HG03439 (cell line): Measurements from ENCODE around the gene MCM8.
A peak's percentile ranks its signal among the peaks of the same experiment; 100 is the strongest.

Experiments used
- ATAC-seq: cut with Tn5 transposase; IDR thresholded peaks from one replicate; pipeline ENCODE4 v1.9.1; 2021; ENCODE audit warnings: mild to moderate bottlenecking, moderate library complexity; ENCODE audit not compliant: unreplicated experiment

The MCM8 gene

DNA sequence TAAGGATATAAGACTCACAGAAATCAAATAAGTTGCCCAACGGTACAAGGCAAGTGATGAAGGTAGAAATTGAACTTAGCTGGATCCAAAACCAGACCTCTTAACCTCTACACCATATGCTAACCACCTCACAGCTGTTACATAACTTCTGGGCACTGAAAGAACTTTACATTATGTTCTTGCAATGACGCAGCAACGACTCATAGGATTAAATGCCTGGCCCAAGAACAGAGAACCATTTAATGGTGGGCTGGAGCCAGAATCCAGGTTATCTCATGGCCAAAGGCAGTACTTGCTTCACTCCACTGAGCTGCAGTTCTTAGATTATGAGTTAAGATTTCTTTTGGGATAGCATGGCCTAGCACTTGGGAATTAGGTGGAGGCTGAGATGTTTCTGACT, 4.5 kb upstream of the MCM8 start:
- no peak for ATAC-seq

- no peak for ATAC-seq
These were observed 3.2 kb upstream of the MCM8 start for GRCh38 chr20:5947276-5947675.

- ATAC-seq, result no peak
These were observed 545 bp upstream of the MCM8 start for GRCh38 chr20:5949943-5950270.

GRCh38 chr20:5967469-5967868, 17.0 kb downstream of the MCM8 start:
- no peak for ATAC-seq

DNA sequence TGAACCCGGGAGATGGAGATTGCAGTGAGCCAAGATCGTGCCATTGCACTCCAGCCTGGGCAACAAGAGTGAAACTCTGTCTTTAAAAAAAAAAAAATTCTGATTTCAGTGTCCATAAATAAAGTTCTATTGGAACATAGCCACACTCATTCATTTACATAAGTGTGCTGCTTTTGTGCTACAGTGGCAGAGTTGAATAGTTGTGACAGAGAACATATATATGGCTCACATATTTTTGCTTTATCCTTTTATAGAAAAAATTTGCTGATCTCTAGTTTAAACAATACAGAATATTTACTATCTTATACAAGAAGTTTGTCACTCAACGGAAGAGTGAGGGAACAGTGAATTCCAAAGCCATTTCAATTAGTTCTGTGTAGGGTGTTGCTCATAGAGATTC, 18.0 kb downstream of the MCM8 start:
- ATAC-seq, result no peak

DNA sequence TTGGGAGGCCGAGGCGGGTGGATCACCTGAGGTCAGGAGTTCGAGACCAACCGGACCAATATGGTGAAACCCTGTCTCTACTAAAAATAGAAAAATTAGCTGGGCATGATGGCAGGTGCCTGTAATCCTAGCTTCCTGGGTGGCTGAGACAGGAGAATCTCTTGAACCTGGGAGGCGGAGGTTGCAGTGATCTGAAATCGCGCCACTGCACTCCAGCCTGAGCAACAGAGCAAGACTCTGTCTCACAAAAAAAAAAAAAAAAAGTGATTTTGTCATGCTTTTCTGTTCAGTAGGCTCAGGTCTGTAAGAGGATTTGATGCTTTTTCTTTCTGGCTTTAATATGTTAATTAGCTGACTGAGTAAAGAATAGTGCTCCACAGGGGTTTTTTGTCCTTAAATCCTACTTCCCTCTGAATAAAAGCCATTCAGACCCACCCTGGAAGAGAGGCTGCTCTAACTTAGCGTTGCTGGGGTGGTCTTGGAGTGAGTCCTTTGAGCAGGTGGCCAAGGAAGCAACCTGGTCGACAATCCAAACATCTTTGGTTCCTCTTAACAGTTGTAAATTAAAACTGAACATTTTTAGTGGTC, 19.0 kb downstream of the MCM8 start:
- no peak for ATAC-seq

- no peak for ATAC-seq
These were observed 19.5 kb downstream of the MCM8 start for GRCh38 chr20:5969940-5970339.

DNA sequence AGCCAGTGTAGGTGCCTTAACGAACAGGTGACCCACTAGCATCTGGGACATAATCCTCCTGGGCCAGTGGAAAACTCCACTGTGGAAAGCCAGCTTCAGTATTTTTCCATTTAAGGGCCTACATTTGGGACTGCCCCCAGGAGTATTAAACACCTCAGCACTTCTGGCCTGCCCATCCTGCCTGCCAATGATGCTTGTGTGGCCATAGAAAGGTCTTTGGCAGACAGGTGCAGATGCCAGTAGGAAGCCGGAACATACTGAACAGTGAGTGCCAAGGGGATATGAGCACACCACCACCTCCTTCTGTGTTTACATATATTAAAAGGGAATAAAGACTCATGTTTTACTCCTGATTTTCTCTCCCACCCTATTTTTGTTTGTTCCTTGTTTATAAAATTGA, 19.9 kb downstream of the MCM8 start:
- ATAC-seq, result no peak

DNA sequence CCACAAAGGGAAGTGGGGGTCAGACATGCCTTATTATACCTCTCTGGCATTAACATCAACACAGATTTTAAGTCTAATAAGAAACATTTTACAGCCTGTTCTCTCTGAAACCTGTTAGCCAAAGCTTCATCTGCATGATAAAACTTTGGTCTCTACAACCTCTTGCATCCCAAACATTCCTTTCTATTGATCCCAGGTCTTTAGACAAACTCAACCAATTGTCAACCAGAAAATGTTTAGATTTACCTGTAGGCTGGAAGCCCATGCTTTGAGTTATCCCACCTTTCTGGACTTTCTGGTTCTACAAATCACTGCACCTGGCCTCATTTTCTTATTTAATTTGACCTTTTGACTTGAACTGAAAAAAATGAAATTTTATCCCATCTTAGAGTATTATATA, 20.8 kb downstream of the MCM8 start:
- ATAC-seq, result no peak

DNA sequence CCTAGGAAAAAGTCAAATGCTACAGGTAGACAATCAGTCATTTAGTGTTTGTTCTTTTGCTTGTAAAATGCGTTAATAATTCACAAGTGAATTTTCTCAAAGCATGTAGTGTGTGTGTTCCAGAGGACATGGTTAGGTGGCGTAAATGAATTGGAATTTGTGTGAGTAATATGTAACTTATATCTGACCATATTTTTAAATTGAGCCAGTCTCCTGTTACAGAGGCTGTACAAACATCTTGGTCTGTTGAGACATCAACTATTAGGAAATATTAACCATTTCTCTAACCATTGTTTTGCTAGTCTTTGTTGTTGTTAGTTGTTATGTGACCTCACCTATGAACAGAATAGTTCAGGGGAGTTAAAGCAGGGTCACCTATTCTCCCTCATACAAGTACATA, 22.7 kb downstream of the MCM8 start:
- ATAC-seq, result no peak

GRCh38 chr20:5973971-5974370, 23.5 kb downstream of the MCM8 start:
- no peak for ATAC-seq

DNA sequence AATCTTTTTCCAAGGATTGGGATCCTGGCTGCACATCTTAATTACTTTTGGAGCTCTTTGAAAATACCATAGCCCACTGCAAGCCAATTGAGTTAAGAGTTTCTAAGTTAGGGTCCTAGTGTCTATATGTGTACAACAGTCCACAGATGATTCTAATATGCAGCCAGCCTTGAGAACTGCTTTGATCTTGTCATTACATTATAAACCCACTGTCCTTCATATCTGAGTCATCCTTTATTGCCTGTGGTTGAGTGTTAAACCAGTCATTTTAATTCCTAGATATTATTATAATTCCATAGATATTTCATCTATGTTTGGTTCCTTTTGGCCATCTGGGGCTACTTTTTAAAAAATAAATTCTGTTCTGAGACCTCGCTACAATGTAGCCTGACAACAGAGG, 24.1 kb downstream of the MCM8 start:
- no peak for ATAC-seq

DNA sequence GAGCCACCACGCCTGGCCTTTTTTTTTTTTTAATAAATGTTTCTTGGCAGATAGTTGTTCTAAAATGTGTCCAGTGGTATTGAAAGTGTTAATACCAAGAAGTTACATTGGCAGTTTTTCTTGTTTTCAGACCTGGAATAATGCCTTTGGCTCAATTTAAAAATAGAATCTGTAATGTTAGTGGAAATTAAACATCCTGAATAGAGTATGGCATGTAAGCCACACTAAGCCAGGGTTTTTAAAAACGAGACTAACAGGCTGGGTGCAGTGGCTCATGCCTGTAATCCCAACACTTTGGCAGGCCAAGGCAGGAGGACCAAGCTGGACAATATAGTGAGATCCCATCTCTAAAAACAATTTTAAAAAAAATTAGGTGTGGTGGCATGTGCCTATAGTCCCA, 25.3 kb downstream of the MCM8 start:
- no peak for ATAC-seq

DNA sequence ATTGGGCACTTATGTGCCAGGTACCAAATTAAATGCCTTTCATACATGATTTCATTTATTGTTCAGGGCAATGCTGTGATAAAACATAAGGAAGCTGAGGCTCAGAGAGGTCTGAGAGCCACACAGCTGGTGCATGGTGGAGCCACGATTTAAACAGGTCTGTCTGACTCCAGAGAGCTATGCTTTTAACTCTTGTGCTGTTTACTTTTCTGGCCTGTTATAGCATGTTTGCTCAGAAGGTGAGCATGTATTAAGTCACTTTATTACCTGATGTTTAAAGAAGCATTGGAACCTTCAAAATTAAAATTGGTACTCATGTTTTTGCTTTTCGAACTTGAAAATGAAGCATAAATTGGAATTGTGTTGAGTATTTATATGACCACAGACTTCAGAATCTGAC, 26.8 kb downstream of the MCM8 start:
- ATAC-seq, result no peak

GRCh38 chr20:5977975-5978374, 27.5 kb downstream of the MCM8 start:
- no peak for ATAC-seq

- no peak for ATAC-seq
These were observed 29.3 kb downstream of the MCM8 start for GRCh38 chr20:5979801-5980200.

GRCh38 chr20:5980720-5981538, 30.5 kb downstream of the MCM8 start:
- no peak for ATAC-seq

DNA sequence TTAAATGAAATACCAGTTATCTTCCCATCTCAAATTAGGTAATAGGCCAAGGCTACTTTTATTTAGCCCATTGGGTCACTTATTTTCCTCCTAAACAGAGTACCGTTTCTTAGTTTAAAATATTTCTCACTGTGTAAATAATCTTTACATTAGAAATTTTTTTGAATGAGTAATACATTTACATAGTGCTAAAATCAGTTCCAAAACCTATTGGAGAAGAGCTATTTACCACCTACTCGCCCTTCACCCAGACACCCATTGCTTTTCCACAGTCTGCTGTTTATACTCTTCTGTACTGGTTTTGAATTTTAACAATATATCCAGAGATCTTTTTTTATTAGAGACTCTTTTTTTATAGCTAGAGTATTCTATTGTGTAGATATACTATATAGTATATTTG, 36.9 kb downstream of the MCM8 start:
- ATAC-seq, result no peak

DNA sequence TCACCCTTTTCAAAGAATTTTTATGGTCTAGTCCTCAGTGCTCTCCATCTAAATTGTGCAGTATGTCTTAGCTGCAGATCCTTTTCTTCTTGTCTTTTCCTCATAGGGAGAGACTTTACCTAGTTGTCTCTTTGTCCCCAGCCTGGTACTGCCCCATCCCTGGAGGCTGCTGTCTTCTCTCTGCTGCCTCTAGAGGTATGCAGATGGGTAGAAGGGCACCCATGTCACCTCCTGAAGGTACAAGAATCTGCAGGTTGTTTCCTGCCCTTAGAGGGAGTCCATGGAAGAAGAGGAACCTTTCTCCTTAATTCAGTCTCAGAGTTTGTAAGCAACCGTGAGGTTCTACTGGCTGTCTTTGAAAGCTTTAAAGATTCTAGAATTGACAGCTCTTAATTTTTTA, 39.1 kb downstream of the MCM8 start:
- ATAC-seq, result no peak

DNA sequence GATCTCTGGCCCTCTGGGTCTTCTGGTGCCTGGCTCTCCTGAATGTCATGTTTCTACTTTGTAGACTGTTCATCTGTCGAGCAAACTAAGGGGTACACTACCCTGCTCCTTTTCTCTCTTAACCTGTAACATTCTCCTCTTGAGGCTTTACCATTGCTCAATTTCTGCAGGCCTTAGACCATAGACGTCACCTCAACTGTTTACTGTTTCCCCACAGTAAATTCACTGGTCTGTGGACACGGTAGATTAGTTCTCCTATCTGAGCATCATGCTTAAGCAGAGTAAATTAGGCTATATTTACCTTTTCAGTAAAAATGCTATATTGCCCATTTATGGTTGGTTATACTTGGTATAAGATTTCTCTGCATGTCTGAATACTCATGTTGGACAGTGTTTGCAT, 40.5 kb downstream of the MCM8 start:
- ATAC-seq, result no peak

DNA sequence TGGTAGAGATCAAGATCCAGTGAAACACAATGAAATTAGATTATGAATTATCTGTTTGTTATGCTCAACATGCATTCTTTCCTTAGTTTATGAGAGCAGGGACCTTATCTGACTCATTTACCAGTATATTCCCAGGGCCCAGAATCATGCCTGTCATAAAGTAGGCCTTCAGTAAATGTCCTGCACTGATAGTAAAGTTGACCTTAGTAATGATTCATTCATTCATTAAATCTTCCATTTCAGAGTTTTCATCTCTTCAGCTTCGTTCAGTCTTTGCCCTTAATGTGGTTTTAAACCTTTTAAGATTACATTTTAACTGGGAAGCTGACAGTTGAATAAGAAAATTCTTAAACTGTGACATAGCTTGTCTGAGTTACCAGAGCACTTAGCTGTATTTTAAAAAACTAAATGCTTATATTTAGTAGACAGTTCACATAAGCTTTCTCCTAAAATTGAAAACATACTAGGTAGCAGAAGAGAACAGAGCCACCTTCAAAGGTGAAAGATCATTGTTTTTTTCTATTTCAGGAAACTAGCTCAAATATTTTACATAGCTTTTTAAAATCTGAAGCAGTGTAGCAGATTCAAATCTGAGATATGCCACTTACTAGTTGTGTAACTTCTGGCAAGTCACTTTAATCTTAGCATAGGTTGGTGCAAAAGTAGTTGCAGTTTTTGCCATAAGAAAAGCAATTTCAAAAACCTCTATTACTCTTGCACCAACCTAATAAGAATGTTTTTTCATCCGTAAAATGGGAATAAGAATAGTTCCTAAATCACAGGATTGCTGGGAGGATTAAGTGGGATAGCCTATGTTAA, 41.4 kb downstream of the MCM8 start:
- no peak for ATAC-seq

- ATAC-seq, result peak; percentile 77
These were observed 46.3 kb downstream of the MCM8 start for GRCh38 chr20:5996765-5997164.
